IMR-90 (cell line): ENCODE results near the gene PALS2.

Source experiments
- POLR2A ChIP-seq: IDR thresholded peaks from 2 replicates; pipeline ENCODE4 v1.6.1; 2012; ENCODE audit warnings: mild to moderate bottlenecking, low read depth, low read length
- TF ChIP-seq, protein P1 (sequence below): conservative IDR thresholded peaks from 2 replicates; pipeline ENCODE4 v1.5.1; 2012; ENCODE audit warnings: mild to moderate bottlenecking, low read depth, low read length, improper control_type of control experiment

DNA sequence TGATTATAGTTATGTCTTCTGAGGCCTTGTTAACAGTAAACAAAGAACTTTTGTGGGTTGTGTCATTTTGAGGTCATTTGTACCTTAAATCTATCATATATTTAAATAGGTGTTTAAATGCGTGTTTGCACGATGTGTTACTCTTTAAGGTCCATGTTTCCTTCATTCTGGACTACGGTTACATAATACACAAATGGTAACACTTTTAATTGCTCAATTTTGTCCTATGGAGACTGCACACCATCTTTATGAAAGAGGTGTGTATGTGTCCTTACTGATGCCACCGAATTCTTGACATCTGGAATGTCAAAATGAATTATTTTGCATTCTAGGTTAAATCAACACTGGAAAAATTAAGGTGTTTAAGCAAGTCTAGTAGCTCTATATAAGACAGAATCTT is 1.7 kb downstream of the PALS2 start:
- TF ChIP-seq, protein P1, sequence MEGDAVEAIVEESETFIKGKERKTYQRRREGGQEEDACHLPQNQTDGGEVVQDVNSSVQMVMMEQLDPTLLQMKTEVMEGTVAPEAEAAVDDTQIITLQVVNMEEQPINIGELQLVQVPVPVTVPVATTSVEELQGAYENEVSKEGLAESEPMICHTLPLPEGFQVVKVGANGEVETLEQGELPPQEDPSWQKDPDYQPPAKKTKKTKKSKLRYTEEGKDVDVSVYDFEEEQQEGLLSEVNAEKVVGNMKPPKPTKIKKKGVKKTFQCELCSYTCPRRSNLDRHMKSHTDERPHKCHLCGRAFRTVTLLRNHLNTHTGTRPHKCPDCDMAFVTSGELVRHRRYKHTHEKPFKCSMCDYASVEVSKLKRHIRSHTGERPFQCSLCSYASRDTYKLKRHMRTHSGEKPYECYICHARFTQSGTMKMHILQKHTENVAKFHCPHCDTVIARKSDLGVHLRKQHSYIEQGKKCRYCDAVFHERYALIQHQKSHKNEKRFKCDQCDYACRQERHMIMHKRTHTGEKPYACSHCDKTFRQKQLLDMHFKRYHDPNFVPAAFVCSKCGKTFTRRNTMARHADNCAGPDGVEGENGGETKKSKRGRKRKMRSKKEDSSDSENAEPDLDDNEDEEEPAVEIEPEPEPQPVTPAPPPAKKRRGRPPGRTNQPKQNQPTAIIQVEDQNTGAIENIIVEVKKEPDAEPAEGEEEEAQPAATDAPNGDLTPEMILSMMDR = no peak
- no peak for TF ChIP-seq POLR2A
